ENCODE results near the gene MTF2. TPM values are rescaled to one million over a fixed set of nuclear protein-coding genes. Genes with fewer than 3 reads are reported as not detected.
A peak's percentile ranks its signal among the peaks of the same experiment; 100 is the strongest.
"Not testable (repeated sequence)": the region's sequence is repeated elsewhere in the genome, so short reads cannot be mapped to it uniquely, and the experiment has no call there.

MTF2 gene
- total RNA-seq, 1 donor from 2014 or later = 20.0 TPM

DNA sequence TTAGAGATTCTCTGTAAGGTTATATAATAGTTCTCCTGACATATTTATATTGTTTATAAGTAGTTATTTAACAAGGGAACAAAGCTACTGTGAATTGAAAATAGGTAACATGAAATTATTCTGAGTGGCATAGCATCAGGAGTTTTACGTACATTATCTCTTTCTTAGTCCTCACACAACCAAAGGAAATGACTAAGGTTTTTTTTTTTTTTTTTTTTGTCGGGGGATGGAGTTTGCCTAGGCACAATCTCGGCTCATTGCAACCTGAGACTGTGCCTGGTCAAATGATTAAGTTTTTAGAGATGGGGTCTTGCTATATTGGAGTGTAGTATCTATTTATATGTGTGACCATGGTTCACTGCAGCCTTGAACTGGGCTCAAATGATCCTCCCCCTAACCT, 76.3 kb downstream of the MTF2 start:
- Mint-ChIP-seq H3K4me1 (ENCODE audit: low read depth) (no peaks in the 10 kb centered on the region), H3K27me3 (ENCODE audit: low read depth) (no peaks in the 10 kb centered on the region), H3K9me3 (ENCODE audit: low read depth) (no peaks in the 10 kb centered on the region), H3K36me3 (ENCODE audit: low read depth) (peaks cover 9% of the 10 kb centered on the region), H3K4me3 (ENCODE audit: unreplicated experiment) (no peak overlapping the region), H3K27ac (ENCODE audit: unreplicated experiment) (no peak overlapping the region)
- TF ChIP-seq, protein P1, sequence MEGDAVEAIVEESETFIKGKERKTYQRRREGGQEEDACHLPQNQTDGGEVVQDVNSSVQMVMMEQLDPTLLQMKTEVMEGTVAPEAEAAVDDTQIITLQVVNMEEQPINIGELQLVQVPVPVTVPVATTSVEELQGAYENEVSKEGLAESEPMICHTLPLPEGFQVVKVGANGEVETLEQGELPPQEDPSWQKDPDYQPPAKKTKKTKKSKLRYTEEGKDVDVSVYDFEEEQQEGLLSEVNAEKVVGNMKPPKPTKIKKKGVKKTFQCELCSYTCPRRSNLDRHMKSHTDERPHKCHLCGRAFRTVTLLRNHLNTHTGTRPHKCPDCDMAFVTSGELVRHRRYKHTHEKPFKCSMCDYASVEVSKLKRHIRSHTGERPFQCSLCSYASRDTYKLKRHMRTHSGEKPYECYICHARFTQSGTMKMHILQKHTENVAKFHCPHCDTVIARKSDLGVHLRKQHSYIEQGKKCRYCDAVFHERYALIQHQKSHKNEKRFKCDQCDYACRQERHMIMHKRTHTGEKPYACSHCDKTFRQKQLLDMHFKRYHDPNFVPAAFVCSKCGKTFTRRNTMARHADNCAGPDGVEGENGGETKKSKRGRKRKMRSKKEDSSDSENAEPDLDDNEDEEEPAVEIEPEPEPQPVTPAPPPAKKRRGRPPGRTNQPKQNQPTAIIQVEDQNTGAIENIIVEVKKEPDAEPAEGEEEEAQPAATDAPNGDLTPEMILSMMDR (IDR thresholded peaks at IDR 0.05) = no peak
- no peak for DNase-seq (ENCODE audit: low spot score)

GRCh38 chr1:93159337-93159736, 80.3 kb downstream of the MTF2 start:
- Mint-ChIP-seq H3K4me3 (ENCODE audit: unreplicated experiment) (no peak overlapping the region), H3K27me3 (ENCODE audit: low read depth) (no peaks in the 10 kb centered on the region), H3K4me1 (ENCODE audit: low read depth) (no peaks in the 10 kb centered on the region), H3K27ac (ENCODE audit: unreplicated experiment) (peak overlapping the region; percentile 36), H3K9me3 (ENCODE audit: low read depth) (no peaks in the 10 kb centered on the region), H3K36me3 (ENCODE audit: low read depth) (peaks cover 11% of the 10 kb centered on the region)
- TF ChIP-seq, protein P1 (IDR thresholded peaks at IDR 0.05) = no peak
- no peak for DNase-seq (ENCODE audit: low spot score)

GRCh38 chr1:93163314-93163713, 84.2 kb downstream of the MTF2 start:
- not testable (repeated sequence) for H3K4me3 Mint-ChIP-seq (ENCODE audit: unreplicated experiment); DNase-seq (ENCODE audit: low spot score); H3K4me1 Mint-ChIP-seq (ENCODE audit: low read depth); H3K27ac Mint-ChIP-seq (ENCODE audit: unreplicated experiment); H3K27me3 Mint-ChIP-seq (ENCODE audit: low read depth)
- peaks cover 26% of the 10 kb centered on the region for H3K36me3 Mint-ChIP-seq (ENCODE audit: low read depth)
- H3K9me3 Mint-ChIP-seq (ENCODE audit: low read depth) = peaks cover 25% of the 10 kb centered on the region

DNA sequence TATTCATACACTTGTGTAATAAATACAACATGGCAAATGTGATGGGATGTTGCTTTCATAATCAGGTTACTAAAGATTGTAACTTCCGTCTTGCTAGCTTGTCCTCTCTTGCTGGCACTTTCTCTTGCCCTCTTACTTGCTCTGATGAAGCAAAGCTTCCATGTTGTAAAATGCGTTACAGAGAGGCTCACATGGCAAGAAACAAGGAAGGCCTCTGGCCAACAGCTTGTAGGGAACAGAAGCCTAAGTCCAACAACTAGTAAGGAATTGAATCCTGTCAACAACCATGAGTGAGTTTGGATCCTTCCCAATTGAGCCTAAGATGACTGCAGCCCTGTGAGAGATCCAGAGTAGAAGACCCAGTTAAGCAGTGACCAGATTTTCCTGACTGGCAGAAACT, 85.7 kb downstream of the MTF2 start:
- TF ChIP-seq, protein P1 (IDR thresholded peaks at IDR 0.05) = no peak
- Mint-ChIP-seq H3K9me3 (ENCODE audit: low read depth) (peaks cover 31% of the 10 kb centered on the region), H3K27ac (ENCODE audit: unreplicated experiment) (no peak overlapping the region), H3K4me3 (ENCODE audit: unreplicated experiment) (no peak overlapping the region), H3K27me3 (ENCODE audit: low read depth) (no peaks in the 10 kb centered on the region), H3K4me1 (ENCODE audit: low read depth) (peaks cover 8% of the 10 kb centered on the region), H3K36me3 (ENCODE audit: low read depth) (peaks cover 24% of the 10 kb centered on the region)
- no peak for DNase-seq (ENCODE audit: low spot score)

- Mint-ChIP-seq H3K9me3 (ENCODE audit: low read depth) (peaks cover 31% of the 10 kb centered on the region), H3K36me3 (ENCODE audit: low read depth) (peaks cover 24% of the 10 kb centered on the region)
- not testable (repeated sequence) for H3K4me3 Mint-ChIP-seq (ENCODE audit: unreplicated experiment); DNase-seq (ENCODE audit: low spot score); H3K4me1 Mint-ChIP-seq (ENCODE audit: low read depth); H3K27me3 Mint-ChIP-seq (ENCODE audit: low read depth); H3K27ac Mint-ChIP-seq (ENCODE audit: unreplicated experiment)
Observed at GRCh38 chr1:93165895-93166294, 86.8 kb downstream of the MTF2 start.

DNA sequence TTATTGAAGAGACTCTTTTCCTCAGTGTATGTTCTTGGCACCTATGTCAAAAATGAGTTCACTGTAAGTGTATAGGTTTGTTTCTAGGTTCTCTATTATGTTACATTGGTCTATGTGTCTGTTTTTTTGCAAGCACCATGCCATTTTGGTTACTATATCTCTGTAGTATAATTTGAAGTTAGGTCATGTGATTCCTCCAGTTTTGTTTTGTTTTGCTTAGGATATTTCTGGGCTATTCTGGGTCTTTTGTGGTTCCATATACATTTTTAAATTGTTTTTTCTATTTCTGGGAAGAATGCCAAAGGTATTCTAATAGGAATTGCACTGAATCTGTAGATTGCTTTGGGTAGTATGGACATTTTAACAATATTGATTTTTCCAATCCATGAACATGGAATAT, 87.9 kb downstream of the MTF2 start:
- peaks cover 22% of the 10 kb centered on the region for H3K36me3 Mint-ChIP-seq (ENCODE audit: low read depth)
- TF ChIP-seq, protein P1 (IDR thresholded peaks at IDR 0.05) = no peak
- H3K4me1 Mint-ChIP-seq (ENCODE audit: low read depth) = peaks cover 20% of the 10 kb centered on the region
- H3K9me3 Mint-ChIP-seq (ENCODE audit: low read depth) = peaks cover 31% of the 10 kb centered on the region
- H3K27me3 Mint-ChIP-seq (ENCODE audit: low read depth) = no peaks in the 10 kb centered on the region
- no peak overlapping the region for H3K27ac Mint-ChIP-seq (ENCODE audit: unreplicated experiment)
- no peak for DNase-seq (ENCODE audit: low spot score)
- H3K4me3 Mint-ChIP-seq (ENCODE audit: unreplicated experiment) = no peak overlapping the region

GRCh38 chr1:93170141-93170678, 91.1 kb downstream of the MTF2 start:
- not testable (repeated sequence) for H3K4me3 Mint-ChIP-seq (ENCODE audit: unreplicated experiment); DNase-seq (ENCODE audit: low spot score); H3K27ac Mint-ChIP-seq (ENCODE audit: unreplicated experiment); H3K27me3 Mint-ChIP-seq (ENCODE audit: low read depth)
- Mint-ChIP-seq H3K9me3 (ENCODE audit: low read depth) (peaks cover 34% of the 10 kb centered on the region), H3K4me1 (ENCODE audit: low read depth) (peaks cover 37% of the 10 kb centered on the region), H3K36me3 (ENCODE audit: low read depth) (peaks cover 24% of the 10 kb centered on the region)

All from chondrocyte (in vitro differentiated cells).